ENCODE results near the gene ATP6V0E2. TPM values are rescaled to one million over a fixed set of nuclear protein-coding genes. Genes with fewer than 3 reads are reported as not detected.

Gene ATP6V0E2
- total RNA-seq, 1 donor from 2014 or later = 16.0 TPM

GRCh38 chr7:149862156-149862555 lies 11.6 kb upstream of the ATP6V0E2 start:
- no peaks in the 10 kb centered on the region for H4K20me1 ChIP-seq (ENCODE audit: insufficient read depth, low read length)
- Mint-ChIP-seq H3K36me3 (ENCODE audit: low read depth, unreplicated experiment) (peaks cover 26% of the 10 kb centered on the region), H3K4me1 (ENCODE audit: low read depth, unreplicated experiment) (no peaks in the 10 kb centered on the region), H3K4me3 (ENCODE audit: unreplicated experiment) (no peak overlapping the region), H3K27me3 (ENCODE audit: low read depth, unreplicated experiment) (peaks cover 9% of the 10 kb centered on the region), H3K9me3 (ENCODE audit: unreplicated experiment) (no peaks in the 10 kb centered on the region), H3K27ac (ENCODE audit: unreplicated experiment) (no peak overlapping the region)
- TF ChIP-seq CTCF (IDR thresholded peaks at IDR 0.05; ENCODE audit: insufficient read depth, low read depth, low read length) = no peak
- no peak for TF ChIP-seq EZH2 (IDR thresholded peaks at IDR 0.05; ENCODE audit: insufficient read depth, low read length)
- H3K36me3 ChIP-seq (ENCODE audit: insufficient read depth, low read length) = no peaks in the 10 kb centered on the region
- H3K4me3 ChIP-seq (ENCODE audit: insufficient read depth, low read depth, low read length) = no peak overlapping the region
- H3K27ac ChIP-seq (ENCODE audit: low read depth, low read length) = no peak overlapping the region
- no peak for DNase-seq (ENCODE audit: low read depth)
- no peaks in the 10 kb centered on the region for H3K79me2 ChIP-seq (ENCODE audit: insufficient read depth, low read length)
- no peaks in the 10 kb centered on the region for H3K9me3 ChIP-seq (ENCODE audit: insufficient read depth, low read depth, low read length)
- no peaks in the 10 kb centered on the region for H3K4me1 ChIP-seq (ENCODE audit: insufficient read depth, low read length)
- H3K4me2 ChIP-seq (ENCODE audit: low read length) = no peak overlapping the region
- H3K27me3 ChIP-seq (ENCODE audit: insufficient read depth, low read length) = no peaks in the 10 kb centered on the region
- no peak overlapping the region for H3K9ac ChIP-seq (ENCODE audit: low read length)
- no peak overlapping the region for H2AFZ ChIP-seq (ENCODE audit: low read depth, low read length)
- no peak for FAIRE-seq

DNA sequence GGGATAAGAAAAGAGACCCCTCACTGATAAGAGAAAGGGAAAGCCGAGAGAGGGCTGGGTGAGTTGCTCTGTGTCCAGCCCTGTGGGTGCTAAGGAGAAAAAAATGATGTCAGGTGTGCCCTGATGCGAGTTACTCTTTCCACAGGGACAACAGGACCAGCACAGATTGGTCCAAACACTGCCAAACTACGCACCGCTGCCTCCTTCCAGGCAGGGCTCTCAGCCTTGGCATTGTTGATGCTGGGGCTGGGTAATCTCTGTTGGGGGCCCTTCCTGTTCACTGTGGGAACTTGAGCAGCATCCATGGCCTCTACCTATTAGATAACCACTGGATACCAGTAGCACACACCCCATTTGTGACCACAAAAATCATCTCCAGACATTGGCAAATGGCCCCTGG lies 10.3 kb upstream of the ATP6V0E2 start:
- DNase-seq (ENCODE audit: low read depth) (no peak), FAIRE-seq (no peak)
- Histone ChIP-seq H3K79me2 (ENCODE audit: insufficient read depth, low read length) (no peaks in the 10 kb centered on the region), H3K9ac (ENCODE audit: low read length) (no peak overlapping the region), H3K27me3 (ENCODE audit: insufficient read depth, low read length) (no peaks in the 10 kb centered on the region), H3K27ac (ENCODE audit: low read depth, low read length) (no peak overlapping the region), H3K9me3 (ENCODE audit: insufficient read depth, low read depth, low read length) (no peaks in the 10 kb centered on the region), H3K36me3 (ENCODE audit: insufficient read depth, low read length) (no peaks in the 10 kb centered on the region), H3K4me3 (ENCODE audit: insufficient read depth, low read depth, low read length) (no peak overlapping the region), H4K20me1 (ENCODE audit: insufficient read depth, low read length) (no peaks in the 10 kb centered on the region), H2AFZ (ENCODE audit: low read depth, low read length) (no peak overlapping the region), H3K4me2 (ENCODE audit: low read length) (no peak overlapping the region), H3K4me1 (ENCODE audit: insufficient read depth, low read length) (no peaks in the 10 kb centered on the region)
- no peaks in the 10 kb centered on the region for H3K9me3 Mint-ChIP-seq (ENCODE audit: unreplicated experiment)
- H3K4me1 Mint-ChIP-seq (ENCODE audit: low read depth, unreplicated experiment) = no peaks in the 10 kb centered on the region
- TF ChIP-seq CTCF (IDR thresholded peaks at IDR 0.05; ENCODE audit: insufficient read depth, low read depth, low read length) = no peak
- peaks cover 9% of the 10 kb centered on the region for H3K27me3 Mint-ChIP-seq (ENCODE audit: low read depth, unreplicated experiment)
- H3K27ac Mint-ChIP-seq (ENCODE audit: unreplicated experiment) = no peak overlapping the region
- no peak overlapping the region for H3K4me3 Mint-ChIP-seq (ENCODE audit: unreplicated experiment)
- H3K36me3 Mint-ChIP-seq (ENCODE audit: low read depth, unreplicated experiment) = peaks cover 26% of the 10 kb centered on the region

DNA sequence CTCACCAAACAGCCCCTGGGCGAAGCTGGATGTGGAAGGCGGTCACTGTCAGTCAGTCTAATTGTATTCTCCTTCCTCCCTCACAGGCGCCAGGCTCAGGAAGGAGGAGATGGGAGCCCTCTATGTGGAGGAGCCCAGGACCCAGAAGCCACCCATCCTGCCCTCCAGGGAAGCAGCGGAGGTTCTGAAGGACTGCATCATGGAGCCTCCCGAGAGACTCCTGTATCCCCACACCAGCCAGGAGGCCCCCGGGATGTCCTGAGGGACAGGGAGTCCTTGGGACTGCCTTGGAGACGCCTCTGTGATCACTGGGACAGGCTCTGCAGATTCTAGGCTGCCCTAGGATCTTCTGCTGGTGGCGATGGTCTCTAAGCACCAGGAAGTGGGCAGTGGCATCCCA lies 9.7 kb upstream of the ATP6V0E2 start:
- Mint-ChIP-seq H3K27ac (ENCODE audit: unreplicated experiment) (no peak overlapping the region), H3K9me3 (ENCODE audit: unreplicated experiment) (no peaks in the 10 kb centered on the region), H3K36me3 (ENCODE audit: low read depth, unreplicated experiment) (peaks cover 26% of the 10 kb centered on the region), H3K4me1 (ENCODE audit: low read depth, unreplicated experiment) (no peaks in the 10 kb centered on the region), H3K27me3 (ENCODE audit: low read depth, unreplicated experiment) (peaks cover 9% of the 10 kb centered on the region), H3K4me3 (ENCODE audit: unreplicated experiment) (no peak overlapping the region)
- Histone ChIP-seq H4K20me1 (ENCODE audit: insufficient read depth, low read length) (no peaks in the 10 kb centered on the region), H3K27ac (ENCODE audit: low read depth, low read length) (no peak overlapping the region), H3K9ac (ENCODE audit: low read length) (no peak overlapping the region), H3K4me3 (ENCODE audit: insufficient read depth, low read depth, low read length) (no peak overlapping the region), H2AFZ (ENCODE audit: low read depth, low read length) (no peak overlapping the region), H3K27me3 (ENCODE audit: insufficient read depth, low read length) (no peaks in the 10 kb centered on the region), H3K4me2 (ENCODE audit: low read length) (no peak overlapping the region), H3K79me2 (ENCODE audit: insufficient read depth, low read length) (no peaks in the 10 kb centered on the region), H3K4me1 (ENCODE audit: insufficient read depth, low read length) (no peaks in the 10 kb centered on the region), H3K9me3 (ENCODE audit: insufficient read depth, low read depth, low read length) (no peaks in the 10 kb centered on the region), H3K36me3 (ENCODE audit: insufficient read depth, low read length) (no peaks in the 10 kb centered on the region)
- FAIRE-seq = no peak
- DNase-seq (ENCODE audit: low read depth) = no peak
- TF ChIP-seq CTCF (IDR thresholded peaks at IDR 0.05; ENCODE audit: insufficient read depth, low read depth, low read length) (no peak), EZH2 (IDR thresholded peaks at IDR 0.05; ENCODE audit: insufficient read depth, low read length) (no peak)

Data from astrocyte (in vitro differentiated cells and primary cell).